Body of pancreas (tissue), 4 donors: ENCODE results near the gene TNFRSF4.

Source experiments
- POLR2A ChIP-seq, 3 donors: fragments of 450-650 bp; IDR thresholded peaks; one replicate each; pipeline ENCODE4 v1.6.1; 2016; ENCODE audit warnings: antibody characterized with exemption in 3 of 3, mild to moderate bottlenecking in 2 of 3
- TF ChIP-seq, protein P1 (sequence below), 7 experiments: fragments of 450-650 bp in 4 of 7; fragments of 200-600 bp in 3 of 7; sonication (generic) in 3 of 7; IDR thresholded peaks; one replicate each; pipeline ENCODE4 v1.5.1; 2016 to 2019; ENCODE audit warnings: antibody characterized with exemption in 7 of 7

DNA sequence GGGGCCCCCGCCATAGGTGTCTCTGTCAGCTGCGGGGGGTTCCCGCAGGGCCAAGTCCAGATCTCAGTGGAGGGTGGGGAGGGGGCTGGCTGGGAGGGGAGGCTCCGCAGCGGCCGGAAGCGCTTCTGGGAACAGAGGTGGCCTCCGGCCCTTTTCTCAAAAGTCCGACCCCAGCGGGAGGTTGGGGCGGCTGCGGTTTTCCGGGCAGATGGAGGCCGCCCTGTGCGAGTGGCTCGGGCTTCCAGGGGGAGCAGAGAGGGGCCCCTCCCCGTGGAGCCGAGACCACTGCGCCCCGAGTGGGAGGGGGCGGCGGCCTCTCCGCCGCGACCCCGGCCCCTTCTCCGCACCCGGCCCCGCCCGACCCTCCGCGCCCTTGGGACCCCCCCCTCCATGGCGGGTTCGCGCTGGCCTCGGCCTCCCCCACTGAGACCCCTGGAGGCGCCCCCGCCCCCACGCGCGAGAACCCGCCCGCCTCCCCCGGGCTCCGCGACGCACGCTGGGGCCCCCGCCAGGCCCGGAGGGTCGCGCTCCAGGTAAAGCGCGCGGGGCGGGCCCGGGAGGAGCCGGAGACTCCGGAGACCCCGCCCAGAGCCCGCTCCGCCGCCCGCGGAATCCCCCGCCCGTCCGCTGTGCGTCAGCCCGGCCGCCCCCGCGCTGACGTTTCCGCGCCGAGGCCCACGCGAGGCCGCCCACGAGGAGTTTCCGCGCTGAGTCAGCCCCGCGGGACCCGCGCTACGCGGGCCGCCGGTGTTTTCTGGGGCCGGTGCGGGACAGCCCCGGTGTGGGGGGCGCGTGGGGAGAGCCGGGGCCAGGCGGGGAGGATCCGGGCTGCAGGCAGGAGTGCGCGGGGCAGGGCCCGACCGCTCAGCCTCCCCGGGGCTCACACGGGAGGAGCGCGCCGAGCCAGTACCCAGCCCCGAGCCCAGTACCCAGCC is 12.8 kb downstream of the TNFRSF4 start:
- TF ChIP-seq, protein P1, sequence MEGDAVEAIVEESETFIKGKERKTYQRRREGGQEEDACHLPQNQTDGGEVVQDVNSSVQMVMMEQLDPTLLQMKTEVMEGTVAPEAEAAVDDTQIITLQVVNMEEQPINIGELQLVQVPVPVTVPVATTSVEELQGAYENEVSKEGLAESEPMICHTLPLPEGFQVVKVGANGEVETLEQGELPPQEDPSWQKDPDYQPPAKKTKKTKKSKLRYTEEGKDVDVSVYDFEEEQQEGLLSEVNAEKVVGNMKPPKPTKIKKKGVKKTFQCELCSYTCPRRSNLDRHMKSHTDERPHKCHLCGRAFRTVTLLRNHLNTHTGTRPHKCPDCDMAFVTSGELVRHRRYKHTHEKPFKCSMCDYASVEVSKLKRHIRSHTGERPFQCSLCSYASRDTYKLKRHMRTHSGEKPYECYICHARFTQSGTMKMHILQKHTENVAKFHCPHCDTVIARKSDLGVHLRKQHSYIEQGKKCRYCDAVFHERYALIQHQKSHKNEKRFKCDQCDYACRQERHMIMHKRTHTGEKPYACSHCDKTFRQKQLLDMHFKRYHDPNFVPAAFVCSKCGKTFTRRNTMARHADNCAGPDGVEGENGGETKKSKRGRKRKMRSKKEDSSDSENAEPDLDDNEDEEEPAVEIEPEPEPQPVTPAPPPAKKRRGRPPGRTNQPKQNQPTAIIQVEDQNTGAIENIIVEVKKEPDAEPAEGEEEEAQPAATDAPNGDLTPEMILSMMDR (IDR thresholded peaks at IDR 0.05): no peak
- no peak for TF ChIP-seq POLR2A (IDR thresholded peaks at IDR 0.05)
